Activated CD8-positive, alpha-beta T cell treated with anti-CD3 and anti-CD28 coated beads, Interleukin-2, amount 10 ng/mL, durations not matched to agents 7 days and 5 days (primary cell): ENCODE results near the gene UXT. TPM values are rescaled to one million over a fixed set of nuclear protein-coding genes. Genes with fewer than 3 reads are reported as not detected.
"Not testable (repeated sequence)": the region's sequence is repeated elsewhere in the genome, so short reads cannot be mapped to it uniquely, and the experiment has no call there.

ENCODE experiments used
- ATAC-seq: fragments of 150-1000 bp; cut with Tn5 transposase; one replicate; pipeline ENCODE4 v1.10.0; 2021; ENCODE audit warnings: moderate library complexity
- CTCF ChIA-PET: fragments of 350-600 bp; sonication (Branson Sonifier 250); formaldehyde crosslinking; loops from one replicate; lab custom pipeline; 2021; ENCODE audit warnings: antibody characterized with exemption; lab: Charles Lee
- POLR2A ChIA-PET: fragments of 350-600 bp; sonication (Branson Sonifier 250); formaldehyde crosslinking; loops from one replicate; lab custom pipeline; 2021; ENCODE audit warnings: antibody characterized with exemption; lab: Charles Lee
- DNase-seq: peaks from one replicate; pipeline ENCODE4 v3.0.0-alpha.2; 2020
- H3K27ac Mint-ChIP-seq: one replicate; pipeline ENCODE4 v1.8.0; 2021; ENCODE audit warnings: mild to moderate bottlenecking, mixed read lengths
- H3K27me3 Mint-ChIP-seq: one replicate; pipeline ENCODE4 v1.8.0; 2021; ENCODE audit warnings: low read depth, mixed read lengths
- H3K36me3 Mint-ChIP-seq: one replicate; pipeline ENCODE4 v1.8.0; 2021; ENCODE audit warnings: low read depth, mixed read lengths
- H3K4me1 Mint-ChIP-seq: one replicate; pipeline ENCODE4 v1.8.0; 2021; ENCODE audit warnings: low read depth, mixed read lengths
- H3K4me3 Mint-ChIP-seq: one replicate; pipeline ENCODE4 v1.8.0; 2021; ENCODE audit warnings: mild to moderate bottlenecking, mixed read lengths
- H3K9me3 Mint-ChIP-seq: one replicate; pipeline ENCODE4 v1.8.0; 2022; ENCODE audit warnings: mixed read lengths; ENCODE audit not compliant: insufficient read depth
- total RNA-seq, 2 experiments: library from RNA; stranded (reverse); gene quantifications; one replicate each; pipeline ENCODE4 v1.2.3, GENCODE V29; 2021

The UXT gene
- total RNA-seq, 2 experiments from 2014 or later = 148 to 156 TPM

DNA sequence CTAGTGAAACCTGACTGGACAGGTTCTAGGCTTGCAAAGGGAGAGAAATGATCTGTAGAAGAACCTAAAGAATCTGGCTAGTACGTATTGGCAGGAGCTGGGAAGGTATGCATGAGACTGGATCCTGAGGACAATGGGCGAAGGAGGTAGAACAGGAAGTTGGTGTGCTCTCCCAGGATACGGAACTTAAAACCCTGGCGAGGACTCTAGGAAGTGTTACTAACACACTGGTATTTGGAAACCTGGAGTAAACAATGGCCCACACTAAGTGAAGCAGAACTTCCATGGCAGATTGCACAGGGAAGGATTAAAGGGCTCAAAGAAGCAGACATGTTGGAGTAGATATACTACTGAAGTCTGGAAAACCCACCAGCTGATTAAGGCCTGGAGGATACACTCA, 48.5 kb downstream of the UXT start:
- CTCF ChIA-PET = no interaction called here
- ATAC-seq = no peak
- H3K27me3 Mint-ChIP-seq = peaks cover 2% of the 10 kb centered on the region

DNA sequence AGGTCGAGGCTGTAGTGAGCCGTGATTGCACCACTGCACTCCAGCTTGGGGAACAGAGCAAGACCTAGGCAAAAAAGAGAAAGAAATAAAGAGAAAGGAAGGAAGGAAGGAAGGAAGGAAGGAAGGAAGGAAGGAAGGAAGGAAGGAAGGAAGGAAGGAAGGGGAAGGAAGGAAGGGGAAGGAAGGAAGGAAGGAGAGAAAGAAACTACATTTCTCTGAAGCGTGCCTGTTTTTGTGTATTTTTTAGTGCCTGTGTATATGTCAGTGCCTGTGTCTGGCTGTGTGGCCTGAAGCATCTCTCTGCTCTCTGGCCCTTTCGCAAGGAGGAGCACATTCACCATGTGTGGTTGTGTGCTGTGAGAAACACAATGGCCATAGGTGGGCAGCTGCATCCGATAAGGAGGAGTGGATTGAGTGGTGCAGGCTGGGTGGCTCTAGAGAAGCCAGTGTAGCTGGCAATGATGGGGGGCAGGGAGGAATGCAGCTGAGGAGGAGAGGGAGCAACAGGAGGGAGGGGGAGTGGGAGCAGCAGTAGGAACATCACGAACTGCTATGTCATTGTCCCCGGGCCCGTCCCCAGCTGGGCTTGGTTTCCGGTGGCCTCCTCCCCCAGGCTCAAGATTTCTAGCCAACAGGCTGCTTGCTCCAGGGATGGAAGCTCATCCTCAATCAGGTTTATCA, 50.7 kb downstream of the UXT start:
- ATAC-seq (no peak), DNase-seq (no peak)
- H3K36me3 Mint-ChIP-seq = no peaks in the 10 kb centered on the region
- ChIA-PET CTCF (no interaction called here), POLR2A (no interaction called here)
- H3K27me3 Mint-ChIP-seq = no peaks in the 10 kb centered on the region
- no peak overlapping the region for H3K4me3 Mint-ChIP-seq
- H3K4me1 Mint-ChIP-seq = peaks cover 2% of the 10 kb centered on the region
- H3K27ac Mint-ChIP-seq = no peak overlapping the region
- no peaks in the 10 kb centered on the region for H3K9me3 Mint-ChIP-seq

More for the DNA sequence above, 48.5 kb downstream of the UXT start:
- H3K9me3 Mint-ChIP-seq = no peaks in the 10 kb centered on the region
- no peak overlapping the region for H3K27ac Mint-ChIP-seq
- no peak overlapping the region for H3K4me3 Mint-ChIP-seq
- H3K4me1 Mint-ChIP-seq = peaks cover 2% of the 10 kb centered on the region
- POLR2A ChIA-PET = no interaction called here
- DNase-seq = no peak
- no peaks in the 10 kb centered on the region for H3K36me3 Mint-ChIP-seq

DNA sequence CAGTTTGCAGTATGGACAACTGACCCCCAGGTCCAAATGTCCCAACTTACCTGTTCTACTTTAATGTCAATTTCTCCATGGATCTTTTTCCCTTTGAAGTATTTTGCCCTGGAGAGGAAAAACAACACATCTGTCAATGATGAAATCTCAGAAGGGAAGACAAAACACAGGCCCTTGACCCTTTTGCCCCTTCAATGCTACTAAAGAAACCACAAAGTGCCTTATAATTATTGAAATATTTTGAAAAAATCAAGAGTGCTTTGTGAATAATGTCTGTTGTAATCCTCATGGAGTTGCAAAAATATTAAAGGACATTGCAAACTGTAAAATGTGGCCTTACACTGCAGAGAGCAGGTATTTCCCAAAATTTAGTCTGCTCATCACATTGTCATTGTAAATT, 51.9 kb downstream of the UXT start:
- CTCF ChIA-PET = no interaction called here
- POLR2A ChIA-PET = no interaction called here
- Mint-ChIP-seq H3K4me1 (peaks cover 2% of the 10 kb centered on the region), H3K36me3 (no peaks in the 10 kb centered on the region), H3K27me3 (no peaks in the 10 kb centered on the region), H3K4me3 (no peak overlapping the region), H3K27ac (no peak overlapping the region), H3K9me3 (no peaks in the 10 kb centered on the region)
- ATAC-seq = no peak
- DNase-seq = no peak

DNA sequence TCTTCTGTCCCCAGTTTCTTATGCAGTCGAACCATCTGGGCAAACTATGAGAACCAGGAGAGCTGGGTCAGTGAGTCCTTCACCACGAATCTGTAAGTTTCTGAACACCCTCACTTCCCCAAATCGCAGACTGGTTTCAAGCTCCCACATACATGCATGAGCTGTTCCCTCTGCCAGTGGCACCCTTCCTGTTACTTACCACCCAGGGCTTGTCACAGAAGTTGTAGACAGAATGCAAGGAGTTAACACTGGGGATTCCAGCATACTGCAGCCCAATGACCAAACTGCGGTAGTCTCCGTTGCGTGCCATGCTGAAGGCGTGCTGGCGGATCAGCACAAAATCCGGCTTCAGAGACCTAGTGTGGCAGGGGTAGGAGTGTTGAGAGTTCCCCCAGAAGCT, 54.0 kb downstream of the UXT start:
- no peaks in the 10 kb centered on the region for H3K36me3 Mint-ChIP-seq
- CTCF ChIA-PET = no interaction called here
- no peaks in the 10 kb centered on the region for H3K9me3 Mint-ChIP-seq
- no peak overlapping the region for H3K27ac Mint-ChIP-seq
- peaks cover 2% of the 10 kb centered on the region for H3K4me1 Mint-ChIP-seq
- DNase-seq (no peak), ATAC-seq (no peak)
- H3K27me3 Mint-ChIP-seq = no peaks in the 10 kb centered on the region
- H3K4me3 Mint-ChIP-seq = no peak overlapping the region
- POLR2A ChIA-PET = no interaction called here

GRCh38 chrX:47603125-47603524, 55.9 kb downstream of the UXT start:
- H3K4me3 Mint-ChIP-seq, DNase-seq, ATAC-seq, CTCF ChIA-PET, H3K36me3 Mint-ChIP-seq, H3K27me3 Mint-ChIP-seq, POLR2A ChIA-PET, H3K27ac Mint-ChIP-seq, H3K4me1 Mint-ChIP-seq, H3K9me3 Mint-ChIP-seq: not testable (repeated sequence)

Other genes starting within 250 kb of the UXT start
- 10 to 100 TPM; 12.9 to 13.1 TPM for gene ZNF41, start 176.0 kb downstream of the UXT start, total RNA-seq
- 10 to 100 TPM; 66.7 to 68.4 TPM for gene ARAF, start 98.0 kb downstream of the UXT start, total RNA-seq
- 10 to 100 TPM; 58.7 to 68.5 TPM for gene TIMP1, start 76.7 kb downstream of the UXT start, total RNA-seq
- gene SYN1, start 39.3 kb downstream of the UXT start, total RNA-seq = under 1 TPM; 0.57 to 0.58 TPM
- gene CFP, start 29.2 kb downstream of the UXT start, total RNA-seq = 10 to 100 TPM; 11.5 to 13.1 TPM
- gene ELK1, start 8.6 kb downstream of the UXT start, total RNA-seq = 10 to 100 TPM; 56.9 to 58.7 TPM
- 10 to 100 TPM in 1 of 2 experiments, 1 to 10 TPM in 1; 9.4 to 10.4 TPM for gene ZNF81, start 177.7 kb upstream of the UXT start, total RNA-seq